ENCODE data around the gene LCNL1. TPM values are rescaled to one million over a fixed set of nuclear protein-coding genes. Genes with fewer than 3 reads are reported as not detected.

LCNL1 gene
- total and polyA plus RNA-seq, 10 of the 15 experiments (the other 5 are each of a cell fraction or from before 2014, with no cell fraction given), result not detected

DNA sequence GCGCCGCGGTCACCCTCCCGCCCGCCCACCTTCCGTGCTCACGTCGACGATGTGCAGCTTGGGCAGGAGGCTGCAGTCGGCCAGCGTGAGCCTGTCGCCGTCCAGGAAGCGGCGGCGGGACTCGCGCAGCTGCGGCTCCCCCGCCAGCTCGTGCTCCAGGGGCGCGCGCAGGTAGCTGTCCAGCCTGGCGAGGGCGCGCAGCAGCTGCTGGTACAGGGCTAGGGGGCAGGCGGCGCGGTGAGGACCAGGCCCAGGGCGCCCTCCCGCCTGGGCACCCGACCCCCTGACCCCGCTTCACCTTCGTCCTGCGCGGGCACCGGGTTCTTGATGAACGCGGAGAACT is 12.1 kb downstream of the LCNL1 start (continued):
- TF ChIP-seq ESRRA (IDR thresholded peaks at IDR 0.05; ENCODE audit: low read length) (no peak), NRF1 (conservative IDR thresholded peaks at IDR 0.05; ENCODE audit: low read depth, low read length) (no peak), CHD2 (IDR thresholded peaks at IDR 0.05; ENCODE audit: borderline replicate concordance, low read depth, low read length) (no peak), ZNF622 (IDR thresholded peaks at IDR 0.05) (no peak)
- TF ChIP-seq, protein P1, sequence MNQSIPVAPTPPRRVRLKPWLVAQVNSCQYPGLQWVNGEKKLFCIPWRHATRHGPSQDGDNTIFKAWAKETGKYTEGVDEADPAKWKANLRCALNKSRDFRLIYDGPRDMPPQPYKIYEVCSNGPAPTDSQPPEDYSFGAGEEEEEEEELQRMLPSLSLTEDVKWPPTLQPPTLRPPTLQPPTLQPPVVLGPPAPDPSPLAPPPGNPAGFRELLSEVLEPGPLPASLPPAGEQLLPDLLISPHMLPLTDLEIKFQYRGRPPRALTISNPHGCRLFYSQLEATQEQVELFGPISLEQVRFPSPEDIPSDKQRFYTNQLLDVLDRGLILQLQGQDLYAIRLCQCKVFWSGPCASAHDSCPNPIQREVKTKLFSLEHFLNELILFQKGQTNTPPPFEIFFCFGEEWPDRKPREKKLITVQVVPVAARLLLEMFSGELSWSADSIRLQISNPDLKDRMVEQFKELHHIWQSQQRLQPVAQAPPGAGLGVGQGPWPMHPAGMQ (IDR thresholded peaks at IDR 0.05; ENCODE audit: borderline replicate concordance), result no peak

DNA sequence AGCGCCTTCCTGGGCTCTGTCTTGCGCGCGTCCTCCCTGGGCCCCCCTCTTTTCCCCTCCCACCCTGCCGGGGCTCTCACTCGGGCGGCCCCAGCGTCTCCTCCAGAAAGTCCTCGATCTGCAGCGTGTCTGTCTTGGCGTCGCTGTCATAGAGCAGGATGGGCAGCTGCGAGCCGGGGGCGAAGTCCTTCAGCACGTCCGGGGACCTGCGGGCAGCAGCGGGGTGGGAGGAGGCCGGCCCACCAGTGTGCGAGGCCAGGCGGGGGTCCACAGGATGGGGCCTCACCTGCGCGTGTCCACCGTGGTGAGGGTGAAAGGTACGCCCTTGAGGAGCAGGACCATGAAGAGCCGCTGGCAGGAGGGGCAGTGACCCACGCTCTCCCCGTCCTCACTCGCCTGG is 12.6 kb downstream of the LCNL1 start:
- ATAC-seq (no peak), DNase-seq (ENCODE audit: low read depth, low spot score) (no peak), FAIRE-seq (no peak)
- no peaks in the 10 kb centered on the region for H4K20me1 ChIP-seq (ENCODE audit: control insufficient read depth, insufficient read depth)
- H3K9ac ChIP-seq (ENCODE audit: control insufficient read depth, insufficient read depth, low read length), result no peak overlapping the region
- H3K9me3 ChIP-seq (replicated peaks; ENCODE audit: control insufficient read depth, insufficient read depth, low read length), result no peaks in the 10 kb centered on the region; the same call in 2 of the 3 replicates
- ChIA-PET RAD21 (ENCODE audit: unreplicated experiment) (interaction anchor here (0.5 to 1.4 kb wide), 2 partner anchors 47 to 694 kb away, joined by 3 to 5 read pairs; no protein-coding TSS in a partner anchor), POLR2A (no interaction called here), CTCF (interaction anchor here (0.6 to 2.1 kb wide), 5 partner anchors 34 to 115 kb away, joined by 3 to 9 read pairs (median 7); no protein-coding TSS in a partner anchor), SMC1A (ENCODE audit: uncharacterized antibody, unreplicated experiment) (no interaction called here)
- intact Hi-C loops (cut with micrococcal nuclease; ENCODE audit: unreplicated experiment), result no loop called here
- no peaks in the 10 kb centered on the region for H3K36me3 ChIP-seq (ENCODE audit: control insufficient read depth in 2 of 2, insufficient read depth in 2 of 2, low read length in 1 of 2)
- no peaks in the 10 kb centered on the region; the same call in 1 of the 2 replicates for H3K79me2 ChIP-seq (ENCODE audit: control insufficient read depth, insufficient read depth, low read length)
- H3K4me2 ChIP-seq (ENCODE audit: control insufficient read depth, insufficient read depth), result no peak overlapping the region
- H3K4me3 ChIP-seq, result no peak overlapping the region
- peaks cover 2 to 6% of the 10 kb centered on the region in 2 experiments; a peak in 3 of 4 replicates for H3K27me3 ChIP-seq (replicated peaks in 1 of 2; ENCODE audit: control insufficient read depth in 2 of 2, insufficient read depth in 2 of 2, low read length in 1 of 2)
- H2AFZ ChIP-seq (ENCODE audit: control insufficient read depth, low read depth, low read length), result no peak overlapping the region
- peaks cover 41% of the 10 kb centered on the region for H3K4me1 ChIP-seq (ENCODE audit: control insufficient read depth, insufficient read depth, low read length)
- no TSS peak for BruUV-seq (replicated peaks)
- no peak overlapping the region for H3K27ac ChIP-seq (ENCODE audit: control insufficient read depth, insufficient read depth)
- in situ Hi-C loops (cut with MboI), result no loop called here
- WGBS (ENCODE audit: insufficient coverage, insufficient replicate concordance, low lambda C conversion rate, missing lambda C conversion rate), result 80% methylated on average over 12 of the region's 30 CpGs
- TF ChIP-seq RFX5 (IDR thresholded peaks at IDR 0.05; ENCODE audit: low read depth, low read length) (no peak), ATF7 (IDR thresholded peaks at IDR 0.05; ENCODE audit: low read depth) (no peak), CBFB (IDR thresholded peaks at IDR 0.05; ENCODE audit: low read depth) (no peak), NRF1 (conservative IDR thresholded peaks at IDR 0.05; ENCODE audit: low read depth, low read length) (no peak), MXI1 (IDR thresholded peaks at IDR 0.05; ENCODE audit: low read depth, low read length) (no peak), IKZF1 (conservative IDR thresholded peaks at IDR 0.05) (no peak), MTA3 (IDR thresholded peaks at IDR 0.05; ENCODE audit: borderline replicate concordance, low read length) (no peak), CREM (IDR thresholded peaks at IDR 0.05; ENCODE audit: low read depth) (no peak), RAD51 (IDR thresholded peaks at IDR 0.05) (no peak), ZZZ3 (IDR thresholded peaks at IDR 0.05; ENCODE audit: control insufficient read depth, insufficient read length, low read depth) (no peak), RCOR1 (conservative IDR thresholded peaks at IDR 0.05; ENCODE audit: low read depth, low read length) (no peak), SREBF1 (IDR thresholded peaks at IDR 0.05; ENCODE audit: low read length) (no peak)
- TF ChIP-seq, protein P2, sequence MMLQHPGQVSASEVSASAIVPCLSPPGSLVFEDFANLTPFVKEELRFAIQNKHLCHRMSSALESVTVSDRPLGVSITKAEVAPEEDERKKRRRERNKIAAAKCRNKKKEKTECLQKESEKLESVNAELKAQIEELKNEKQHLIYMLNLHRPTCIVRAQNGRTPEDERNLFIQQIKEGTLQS (IDR thresholded peaks at IDR 0.05; ENCODE audit: borderline replicate concordance, extremely low read depth, low read depth, low read length), result no peak
- TF ChIP-seq, protein P3, sequence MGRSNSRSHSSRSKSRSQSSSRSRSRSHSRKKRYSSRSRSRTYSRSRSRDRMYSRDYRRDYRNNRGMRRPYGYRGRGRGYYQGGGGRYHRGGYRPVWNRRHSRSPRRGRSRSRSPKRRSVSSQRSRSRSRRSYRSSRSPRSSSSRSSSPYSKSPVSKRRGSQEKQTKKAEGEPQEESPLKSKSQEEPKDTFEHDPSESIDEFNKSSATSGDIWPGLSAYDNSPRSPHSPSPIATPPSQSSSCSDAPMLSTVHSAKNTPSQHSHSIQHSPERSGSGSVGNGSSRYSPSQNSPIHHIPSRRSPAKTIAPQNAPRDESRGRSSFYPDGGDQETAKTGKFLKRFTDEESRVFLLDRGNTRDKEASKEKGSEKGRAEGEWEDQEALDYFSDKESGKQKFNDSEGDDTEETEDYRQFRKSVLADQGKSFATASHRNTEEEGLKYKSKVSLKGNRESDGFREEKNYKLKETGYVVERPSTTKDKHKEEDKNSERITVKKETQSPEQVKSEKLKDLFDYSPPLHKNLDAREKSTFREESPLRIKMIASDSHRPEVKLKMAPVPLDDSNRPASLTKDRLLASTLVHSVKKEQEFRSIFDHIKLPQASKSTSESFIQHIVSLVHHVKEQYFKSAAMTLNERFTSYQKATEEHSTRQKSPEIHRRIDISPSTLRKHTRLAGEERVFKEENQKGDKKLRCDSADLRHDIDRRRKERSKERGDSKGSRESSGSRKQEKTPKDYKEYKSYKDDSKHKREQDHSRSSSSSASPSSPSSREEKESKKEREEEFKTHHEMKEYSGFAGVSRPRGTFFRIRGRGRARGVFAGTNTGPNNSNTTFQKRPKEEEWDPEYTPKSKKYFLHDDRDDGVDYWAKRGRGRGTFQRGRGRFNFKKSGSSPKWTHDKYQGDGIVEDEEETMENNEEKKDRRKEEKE (IDR thresholded peaks at IDR 0.05), result no peak
- TF ChIP-seq, protein P4, sequence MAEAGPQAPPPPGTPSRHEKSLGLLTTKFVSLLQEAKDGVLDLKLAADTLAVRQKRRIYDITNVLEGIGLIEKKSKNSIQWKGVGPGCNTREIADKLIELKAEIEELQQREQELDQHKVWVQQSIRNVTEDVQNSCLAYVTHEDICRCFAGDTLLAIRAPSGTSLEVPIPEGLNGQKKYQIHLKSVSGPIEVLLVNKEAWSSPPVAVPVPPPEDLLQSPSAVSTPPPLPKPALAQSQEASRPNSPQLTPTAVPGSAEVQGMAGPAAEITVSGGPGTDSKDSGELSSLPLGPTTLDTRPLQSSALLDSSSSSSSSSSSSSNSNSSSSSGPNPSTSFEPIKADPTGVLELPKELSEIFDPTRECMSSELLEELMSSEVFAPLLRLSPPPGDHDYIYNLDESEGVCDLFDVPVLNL (IDR thresholded peaks at IDR 0.05; ENCODE audit: low read depth, low read length), result no peak
